ENCODE measurements around the gene FZR1.
"Not testable (repeated sequence)": the region's sequence is repeated elsewhere in the genome, so short reads cannot be mapped to it uniquely, and the experiment has no call there.

Gene FZR1

GRCh38 chr19:3496392-3497273, 9.5 kb upstream of the FZR1 start:
- no peak for DNase-seq (ENCODE audit: low read depth)

GRCh38 chr19:3497757-3498520, 8.2 kb upstream of the FZR1 start:
- DNase-seq (ENCODE audit: low read depth) = no peak

GRCh38 chr19:3499738-3500428, 6.2 kb upstream of the FZR1 start:
- DNase-seq (ENCODE audit: low read depth) = no peak

- DNase-seq (ENCODE audit: low read depth) = peak; percentile 92
Observed at GRCh38 chr19:3500429-3501101, 5.5 kb upstream of the FZR1 start, which contains the start of gene DOHH. TSS of gene DOHH (minus strand) at chr19:3500674. CDS start at chr19:3496814, 3,860 bp downstream.

- no peak for DNase-seq (ENCODE audit: low read depth)
Observed at GRCh38 chr19:3501780-3502179, 4.3 kb upstream of the FZR1 start.

GRCh38 chr19:3503036-3503572, 3.0 kb upstream of the FZR1 start:
- no peak for DNase-seq (ENCODE audit: low read depth)

GRCh38 chr19:3504735-3505134, 1.4 kb upstream of the FZR1 start:
- no peak for DNase-seq (ENCODE audit: low read depth)

GRCh38 chr19:3506384-3507340, 551 bp downstream of the FZR1 start:
- no peak for DNase-seq (ENCODE audit: low read depth)

GRCh38 chr19:3507371-3508120, 1.4 kb downstream of the FZR1 start:
- no peak for DNase-seq (ENCODE audit: low read depth)

- DNase-seq (ENCODE audit: low read depth) = not testable (repeated sequence)
Observed at GRCh38 chr19:3508121-3508661, 2.1 kb downstream of the FZR1 start.

GRCh38 chr19:3508771-3509535, 2.8 kb downstream of the FZR1 start:
- no peak for DNase-seq (ENCODE audit: low read depth)

- no peak for DNase-seq (ENCODE audit: low read depth)
Observed at GRCh38 chr19:3509566-3509989, 3.5 kb downstream of the FZR1 start.

GRCh38 chr19:3510727-3511126, 4.6 kb downstream of the FZR1 start:
- DNase-seq (ENCODE audit: low read depth) = no peak

GRCh38 chr19:3511506-3512251, 5.6 kb downstream of the FZR1 start:
- DNase-seq (ENCODE audit: low read depth) = no peak

- DNase-seq (ENCODE audit: low read depth) = no peak
Observed at GRCh38 chr19:3512562-3513228, 6.6 kb downstream of the FZR1 start.

- DNase-seq (ENCODE audit: low read depth) = no peak
Observed at GRCh38 chr19:3513229-3514140, 7.4 kb downstream of the FZR1 start.

All from stimulated activated CD8-positive, alpha-beta memory T cell treated with anti-CD3 and anti-CD28 coated beads, Interleukin-15, amount 100 ng/mL, for 1 hour (primary cell).